ENCODE results near the gene DGKQ. TPM values are rescaled to one million over a fixed set of nuclear protein-coding genes. Genes with fewer than 3 reads are reported as not detected.
A peak's percentile ranks its signal among the peaks of the same experiment; 100 is the strongest.

The DGKQ gene
- total and polyA plus RNA-seq, 2 of the 8 experiments (the other 6 are each of a cell fraction or from before 2014, with no cell fraction given): 7.3 to 9.7 TPM

DNA sequence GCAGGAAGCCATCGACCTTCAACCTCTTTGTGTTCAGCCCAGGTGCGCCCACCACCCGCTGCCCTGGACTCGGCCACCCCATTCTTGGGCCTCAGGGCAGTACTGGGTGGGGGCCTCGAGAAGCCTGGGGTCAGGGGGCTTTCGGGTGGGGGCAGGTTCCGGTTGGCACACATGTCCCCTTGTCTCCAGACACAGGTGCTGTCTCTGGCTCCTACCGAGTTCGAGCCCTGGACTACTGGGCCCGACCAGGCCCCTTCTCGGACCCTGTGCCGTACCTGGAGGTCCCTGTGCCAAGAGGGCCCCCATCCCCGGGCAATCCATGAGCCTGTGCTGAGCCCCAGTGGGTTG is 30.7 kb upstream of the DGKQ start:
- Histone ChIP-seq H2BK120ac (replicated peaks; ENCODE audit: low read depth, low read length) (no peak overlapping the region), H3K4ac (replicated peaks; ENCODE audit: insufficient read length, low read depth, low read length) (no peak overlapping the region), H3K56ac (replicated peaks; ENCODE audit: insufficient read length, low read depth, low read length) (no peak overlapping the region), H3K4me1 (replicated peaks in 1 of 4; ENCODE audit: control insufficient read depth in 3 of 4, insufficient read depth in 4 of 4, low read length in 3 of 4) (peaks cover 0 to 7% (median 5%) of the 10 kb centered on the region in 4 experiments; a peak in 5 of 7 replicates), H2BK12ac (ENCODE audit: low read depth, low read length) (peak overlapping the region; percentile 75; the same call in 1 of the 2 replicates), H3K18ac (ENCODE audit: extremely low read depth, low read length) (no peak overlapping the region), H4K5ac (ENCODE audit: insufficient read length, low read depth, low read length) (no peak overlapping the region), H2BK20ac (ENCODE audit: low read length) (no peak overlapping the region), H4K8ac (ENCODE audit: extremely low read depth, insufficient read depth, low read length) (no peak overlapping the region), H3K23ac (ENCODE audit: insufficient read length) (no peak overlapping the region), H3K36me3 (ENCODE audit: control insufficient read depth in 2 of 4, insufficient read depth in 4 of 4, low read length in 3 of 4) (no peaks in the 10 kb centered on the region), H4K20me1 (replicated peaks in 1 of 2; ENCODE audit: control insufficient read depth in 1 of 2, insufficient read depth in 2 of 2, low read length in 2 of 2) (peaks cover 2 to 17% of the 10 kb centered on the region in 2 experiments), H2BK15ac (ENCODE audit: low read length) (no peak overlapping the region), H3K79me2 (ENCODE audit: control insufficient read depth in 1 of 2, insufficient read depth in 2 of 2, low read length in 2 of 2) (no peaks in the 10 kb centered on the region), H3K9me3 (ENCODE audit: insufficient read depth in 2 of 2, low read depth in 1 of 2, low read length in 1 of 2) (no peaks in the 10 kb centered on the region), H3K4me3 (ENCODE audit: extremely low read depth in 1 of 4, insufficient read depth in 2 of 4, low read depth in 3 of 4, low read length in 4 of 4) (no peak overlapping the region), H2AFZ (ENCODE audit: low read length) (no peak overlapping the region), H3K79me1 (ENCODE audit: low read depth, low read length) (no peaks in the 10 kb centered on the region), H4K91ac (replicated peaks; ENCODE audit: insufficient read length, low read length) (no peak overlapping the region), H2BK5ac (ENCODE audit: low read depth, low read length) (no peak overlapping the region), H3K14ac (ENCODE audit: insufficient read length) (no peak overlapping the region), H3K9ac (replicated peaks in 1 of 4; ENCODE audit: extremely low read depth in 1 of 4, low read depth in 3 of 4, low read length in 3 of 4) (no peak overlapping the region), H3K27ac (ENCODE audit: low read depth, low read length) (no peak overlapping the region), H3K23me2 (ENCODE audit: low read depth, low read length) (peaks cover 12% of the 10 kb centered on the region; the same call in 1 of the 2 replicates), H2AK5ac (ENCODE audit: low read depth, low read length) (no peak overlapping the region), H3K27me3 (replicated peaks in 1 of 4; ENCODE audit: control insufficient read depth in 3 of 4, extremely low read depth in 1 of 4, insufficient read depth in 3 of 4, low read length in 3 of 4) (peaks cover 48 to 91% (median 86%) of the 10 kb centered on the region in 4 experiments), H3K4me2 (ENCODE audit: insufficient read depth in 1 of 2, low read depth in 2 of 2, low read length in 2 of 2) (no peak overlapping the region; a peak in 1 of 4 replicates)
- WGBS, 2 experiments (ENCODE audit: extremely low coverage in 1 of 2, insufficient coverage in 1 of 2, insufficient read length in 1 of 2, insufficient replicate concordance in 2 of 2, low coverage in 1 of 2, low lambda C conversion rate in 2 of 2, missing lambda C conversion rate in 1 of 2): 92% methylated on average over 9 of the region's 13 CpGs; no CpG with 5 or more reads in 1 of the 2 experiments
- no peak for DNase-seq (ENCODE audit: low read depth in 1 of 2, low spot score in 2 of 2)
- ChIA-PET CTCF (ENCODE audit: partially characterized antibody) (no interaction called here), POLR2A (ENCODE audit: partially characterized antibody) (no interaction called here)
- FAIRE-seq: no peak
- TF ChIP-seq EZH2 (IDR thresholded peaks at IDR 0.05; ENCODE audit: low read depth, low read length, severe bottlenecking) (no peak), RAD21 (IDR thresholded peaks at IDR 0.05 in 1 of 2, conservative IDR thresholded peaks at IDR 0.05 in 1 of 2; ENCODE audit: low read depth in 2 of 2, low read length in 2 of 2) (no peak), POLR2A (IDR thresholded peaks at IDR 0.05; ENCODE audit: control extremely low read depth in 1 of 2, low read depth in 2 of 2, low read length in 2 of 2) (no peak), GABPA (IDR thresholded peaks at IDR 0.05; ENCODE audit: borderline replicate concordance, insufficient read depth, low read length) (no peak), NANOG (IDR thresholded peaks at IDR 0.05; ENCODE audit: insufficient read depth, low read depth, low read length, poor library complexity, severe bottlenecking) (no peak), CBX5 (IDR thresholded peaks at IDR 0.05; ENCODE audit: low read depth, low read length) (no peak), KDM4A (IDR thresholded peaks at IDR 0.05; ENCODE audit: low read depth, low read length, severe bottlenecking) (no peak), SP2 (IDR thresholded peaks at IDR 0.05; ENCODE audit: low read length) (no peak), SIRT6 (IDR thresholded peaks at IDR 0.05; ENCODE audit: low read length) (no peak), RNF2 (IDR thresholded peaks at IDR 0.05; ENCODE audit: borderline replicate concordance, low read depth, low read length, missing control alignments, poor library complexity, severe bottlenecking) (no peak), CHD1 (IDR thresholded peaks at IDR 0.05; ENCODE audit: low read depth, low read length) (no peak), PHF8 (conservative IDR thresholded peaks at IDR 0.05; ENCODE audit: low read depth, low read length) (no peak), CHD2 (IDR thresholded peaks at IDR 0.05; ENCODE audit: low read length) (no peak), CBX8 (IDR thresholded peaks at IDR 0.05; ENCODE audit: borderline replicate concordance, low read depth, low read length) (no peak)

Data from H1 (cell line).